HuH-7.5 (cell line): Measurements from ENCODE around the gene TXNRD1.
"Not testable (repeated sequence)": the region's sequence is repeated elsewhere in the genome, so short reads cannot be mapped to it uniquely, and the experiment has no call there.

Source experiments
- DNase-seq: peaks from one replicate; pipeline ENCODE4 v3.0.0; 2011; ENCODE audit warnings: low spot score

Gene TXNRD1

DNA sequence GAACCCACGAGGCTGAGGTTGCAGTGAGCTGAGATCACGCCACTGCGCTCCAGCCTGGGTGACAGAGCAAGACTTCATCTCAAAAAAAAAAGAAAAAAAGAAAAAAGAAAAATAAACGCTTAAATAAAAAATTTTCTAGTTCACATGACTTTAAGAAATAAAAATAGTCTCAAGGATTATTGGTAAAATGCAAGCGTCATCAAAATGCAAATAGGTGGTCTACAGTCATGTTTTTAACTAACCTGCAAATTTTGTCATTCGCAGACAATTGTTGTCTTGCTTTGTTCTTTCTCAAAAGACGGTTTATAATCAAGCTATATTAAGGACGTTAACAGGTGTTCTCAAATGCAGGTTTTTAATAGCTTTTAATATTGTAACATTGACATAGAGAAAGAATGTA, 22.4 kb downstream of the TXNRD1 start:
- DNase-seq: no peak

DNA sequence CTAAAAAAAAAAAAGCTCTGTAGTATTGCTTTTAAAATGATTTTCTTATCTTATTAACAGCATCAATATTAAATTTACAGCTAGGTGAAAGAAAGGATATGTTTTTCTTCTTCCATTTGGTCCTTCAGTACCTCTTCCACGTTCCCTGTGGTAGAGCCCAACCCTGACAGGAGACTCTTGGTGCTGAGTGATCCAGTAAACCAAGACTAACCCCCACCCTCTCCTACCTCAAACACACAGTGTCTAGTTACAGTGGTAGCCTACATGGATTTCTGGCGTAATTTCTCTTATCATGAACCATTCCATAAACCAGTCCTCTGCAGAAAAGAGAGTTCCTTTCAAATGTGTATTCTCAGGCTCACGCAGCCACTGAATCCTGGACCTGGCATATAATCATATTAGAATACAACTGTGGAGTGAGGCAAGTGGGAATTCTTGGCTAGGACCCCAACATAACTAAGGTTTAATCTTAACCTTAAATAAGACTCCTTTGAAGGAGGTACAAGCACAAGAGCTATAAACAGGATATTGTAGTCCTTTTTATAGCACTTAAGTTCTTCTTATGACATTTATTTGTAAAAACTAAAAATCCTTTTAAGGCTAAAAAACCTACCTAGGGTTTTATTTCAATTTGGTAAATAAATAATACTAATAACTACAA, 27.1 kb downstream of the TXNRD1 start:
- no peak for DNase-seq

GRCh38 chr12:104243551-104243950, 28.0 kb downstream of the TXNRD1 start:
- DNase-seq: no peak

GRCh38 chr12:104243971-104244370, 28.4 kb downstream of the TXNRD1 start:
- DNase-seq: no peak

- DNase-seq: no peak
Measured at GRCh38 chr12:104247698-104248097, 32.1 kb downstream of the TXNRD1 start.

GRCh38 chr12:104248444-104248843, 32.9 kb downstream of the TXNRD1 start:
- DNase-seq: no peak

- DNase-seq: no peak
Measured at GRCh38 chr12:104249017-104249416, 33.4 kb downstream of the TXNRD1 start.

DNA sequence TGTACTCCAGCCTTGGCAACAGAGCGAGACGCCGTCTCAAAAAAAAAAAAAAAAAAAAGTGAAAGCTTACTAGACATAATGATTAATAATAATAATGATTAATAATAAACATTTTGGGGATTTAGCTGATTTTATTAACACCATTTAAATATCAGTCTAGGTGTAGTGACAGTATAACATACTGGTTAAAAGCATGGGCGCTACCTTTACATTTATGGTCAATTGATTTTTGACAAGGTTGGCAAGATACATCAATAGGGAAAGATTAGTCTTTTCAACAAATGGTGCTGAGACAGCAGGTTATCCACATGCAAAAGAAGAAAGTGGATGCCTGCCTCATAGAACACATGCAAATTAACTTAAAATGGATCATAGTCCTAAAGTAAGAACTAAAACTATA, 34.3 kb downstream of the TXNRD1 start:
- no peak for DNase-seq

DNA sequence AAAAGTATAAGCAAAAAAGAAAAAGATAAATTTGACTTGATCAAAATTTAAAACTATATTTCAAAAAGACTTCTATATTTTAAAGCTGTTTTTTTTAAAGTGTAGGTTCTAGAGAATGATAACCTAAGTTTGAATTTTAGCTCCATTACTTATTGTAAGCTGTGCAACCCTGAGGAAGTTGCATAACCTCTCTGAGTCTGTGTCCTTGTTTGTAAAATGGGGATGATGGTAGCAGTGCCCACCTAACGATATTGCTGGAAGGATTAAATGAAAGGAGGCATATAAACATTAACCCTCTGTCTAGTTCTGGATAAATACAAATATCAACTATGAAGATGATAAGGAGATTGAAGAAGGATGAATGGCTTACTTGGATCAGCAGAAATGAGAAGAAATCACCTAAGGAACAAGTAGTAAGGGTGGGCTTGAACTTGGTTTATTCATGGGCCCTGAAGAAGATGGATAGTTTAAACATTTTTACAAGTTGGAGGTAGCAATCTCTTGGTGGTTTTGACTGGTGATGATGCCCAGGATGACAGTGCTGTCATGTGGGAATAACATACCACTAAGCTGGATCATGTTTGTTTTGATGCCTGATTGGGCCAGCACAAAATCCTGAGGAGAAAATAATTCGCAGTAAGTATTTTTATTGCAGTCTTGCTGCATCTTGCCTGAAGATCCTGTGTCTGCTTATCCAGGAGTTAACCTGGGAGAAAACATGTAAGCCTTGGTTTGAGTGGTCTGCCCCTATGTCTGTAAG, 35.0 kb downstream of the TXNRD1 start:
- no peak for DNase-seq

GRCh38 chr12:104257913-104258472, 42.4 kb downstream of the TXNRD1 start:
- no peak for DNase-seq

- no peak for DNase-seq
Measured at GRCh38 chr12:104258476-104259067, 43.0 kb downstream of the TXNRD1 start.

DNA sequence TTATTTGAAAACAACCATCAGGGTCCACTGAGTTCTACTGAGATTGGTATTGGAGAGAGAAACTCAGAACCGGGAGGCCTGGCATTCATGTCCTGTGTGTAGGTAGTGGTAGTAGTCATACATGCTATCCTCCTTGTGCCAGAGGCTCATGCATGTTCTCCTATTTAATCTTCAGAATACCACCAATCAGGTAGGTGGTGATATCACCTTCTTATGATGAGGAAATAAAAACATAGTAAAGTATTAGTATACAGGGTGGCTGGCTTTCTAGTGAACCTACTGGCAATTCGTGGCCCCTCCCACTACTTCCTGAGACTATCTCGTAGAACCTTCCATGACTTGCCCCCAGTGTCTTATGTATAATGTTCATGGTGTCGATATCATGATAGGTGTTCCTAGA, 47.4 kb downstream of the TXNRD1 start:
- DNase-seq: no peak

DNA sequence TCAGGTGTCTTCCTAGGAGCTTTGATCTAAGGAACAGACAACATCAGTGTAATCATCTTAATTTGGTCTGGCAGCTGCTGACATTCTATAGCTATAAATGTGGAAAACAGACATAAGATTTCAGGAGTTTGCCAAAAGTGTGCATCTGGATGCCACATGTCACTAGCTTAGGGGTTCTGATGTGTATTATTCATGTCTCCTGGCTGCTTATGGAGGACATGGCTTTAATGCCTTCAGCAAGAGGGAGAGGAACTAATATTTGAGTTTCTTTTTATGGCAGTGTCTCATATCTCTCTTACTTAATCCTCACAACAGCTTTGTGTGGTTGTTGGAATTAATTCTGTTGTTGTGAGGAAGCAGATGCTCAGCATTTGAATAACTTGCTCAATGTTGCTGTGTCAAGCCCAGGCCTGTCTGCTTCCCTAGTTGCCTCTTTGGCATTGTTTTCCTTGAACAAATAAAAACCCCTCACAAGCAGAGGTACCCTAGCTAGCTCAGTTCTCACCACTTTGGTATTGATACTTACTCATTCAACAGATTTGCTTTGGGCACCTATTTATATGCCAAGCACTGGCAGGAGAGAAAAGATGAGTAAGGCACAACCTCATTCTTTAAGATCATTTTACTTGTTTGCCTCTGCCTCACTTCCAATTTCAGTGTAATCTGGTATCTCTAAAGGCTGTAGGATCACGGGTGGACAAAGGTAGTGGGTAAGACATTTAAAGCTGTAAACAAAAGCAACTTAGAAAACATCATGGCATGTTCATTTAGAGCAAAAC, 48.2 kb downstream of the TXNRD1 start:
- DNase-seq: no peak

GRCh38 chr12:104265436-104265835, 49.9 kb downstream of the TXNRD1 start:
- DNase-seq: not testable (repeated sequence)

GRCh38 chr12:104272938-104273337, 57.4 kb downstream of the TXNRD1 start:
- no peak for DNase-seq

DNA sequence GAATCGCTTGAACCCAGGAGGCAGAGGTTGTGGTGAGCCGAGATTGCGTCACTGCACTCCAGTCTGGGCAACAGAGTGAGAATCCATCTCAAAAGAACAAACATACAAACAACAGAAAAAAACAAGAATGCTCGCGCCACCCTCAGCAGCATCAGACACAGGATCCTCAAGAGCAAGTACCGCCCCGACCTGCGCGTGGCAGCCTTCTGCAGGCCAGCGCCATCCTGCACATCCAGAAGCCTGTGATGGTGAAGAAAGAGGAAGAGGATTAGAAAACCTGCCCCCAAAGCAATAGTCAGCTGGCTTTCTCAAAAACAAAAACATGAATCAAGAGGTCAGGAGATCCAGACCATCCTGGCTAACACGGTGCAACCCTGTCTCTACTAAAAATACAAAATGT, 57.9 kb downstream of the TXNRD1 start:
- DNase-seq: no peak

DNA sequence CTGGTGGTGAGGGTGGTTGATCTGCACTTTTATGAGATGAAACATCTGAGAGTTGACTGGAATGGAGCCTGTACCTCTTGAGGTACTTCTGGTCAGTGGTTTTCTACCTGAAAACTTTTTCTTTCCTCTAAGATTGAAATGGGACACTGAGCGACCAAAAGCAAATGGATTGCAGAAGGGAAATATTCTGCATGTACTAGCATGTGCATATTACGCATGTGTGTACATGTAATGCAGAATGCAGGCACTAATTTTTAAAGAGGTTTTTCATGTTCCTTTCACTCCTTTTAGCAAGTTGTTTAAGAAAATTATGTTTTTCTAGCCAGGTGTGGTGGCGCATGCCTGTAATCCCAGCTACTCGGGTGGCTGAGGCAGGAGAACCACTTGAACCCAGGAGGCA, 59.2 kb downstream of the TXNRD1 start:
- no peak for DNase-seq

DNA sequence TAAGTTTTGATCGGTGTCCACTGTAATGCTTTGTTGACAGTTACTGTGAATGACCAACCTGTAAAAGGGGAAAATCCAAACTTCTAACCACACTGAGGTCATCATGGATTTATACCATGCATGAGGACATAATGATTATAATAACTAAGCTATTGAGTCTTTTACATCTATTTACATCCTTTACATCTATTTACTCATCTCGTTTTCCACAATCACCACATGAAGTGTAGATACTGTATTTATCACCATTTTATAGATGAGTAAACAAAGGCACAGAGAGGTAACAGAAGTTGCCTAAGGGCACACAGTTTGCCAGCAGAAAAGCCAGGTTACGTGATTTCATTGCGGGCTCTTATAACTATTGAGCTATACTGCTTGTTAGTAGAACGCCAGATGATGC, 60.1 kb downstream of the TXNRD1 start:
- DNase-seq: no peak

DNA sequence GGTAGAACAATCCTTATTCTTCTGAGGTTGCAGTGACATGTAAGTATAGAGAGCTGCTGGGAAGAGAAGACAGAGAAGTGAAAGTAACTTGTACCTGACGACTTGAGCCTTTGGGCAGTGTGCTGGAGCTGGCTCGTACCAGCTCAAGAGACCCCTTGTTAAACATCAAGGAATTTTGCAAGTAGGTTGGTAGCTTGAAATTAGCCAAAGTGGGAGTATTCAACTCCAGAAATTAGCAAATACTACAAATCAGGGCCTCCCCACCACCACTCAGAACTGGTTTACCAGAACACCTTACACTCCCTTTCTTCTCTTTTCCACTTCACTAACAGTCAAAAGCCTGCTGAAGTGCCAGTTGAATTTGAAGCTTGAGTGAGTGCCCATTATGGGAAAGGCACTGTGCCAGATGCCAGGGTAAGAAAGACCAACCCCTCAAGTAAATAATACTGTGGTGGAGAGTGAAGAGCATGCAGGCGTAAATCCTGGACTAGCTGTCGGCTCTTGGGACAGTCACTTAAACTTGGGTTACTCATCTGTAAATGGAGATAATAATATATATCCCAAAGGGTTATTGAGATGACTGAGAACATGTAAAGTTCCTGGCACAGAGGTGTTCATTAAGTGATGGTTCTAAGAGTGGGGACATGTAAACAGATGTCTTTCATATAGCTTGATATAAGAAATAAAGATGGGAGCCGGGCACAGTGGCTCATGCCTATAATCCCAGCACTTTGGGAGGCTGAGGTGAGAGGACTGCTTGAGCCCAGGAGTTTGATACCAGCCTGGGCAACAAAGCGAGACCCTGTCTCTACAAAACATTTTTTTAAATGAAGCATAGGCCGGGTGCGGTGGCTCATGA, 60.9 kb downstream of the TXNRD1 start:
- no peak for DNase-seq

- no peak for DNase-seq
Measured at GRCh38 chr12:104279164-104279563, 63.6 kb downstream of the TXNRD1 start.

DNA sequence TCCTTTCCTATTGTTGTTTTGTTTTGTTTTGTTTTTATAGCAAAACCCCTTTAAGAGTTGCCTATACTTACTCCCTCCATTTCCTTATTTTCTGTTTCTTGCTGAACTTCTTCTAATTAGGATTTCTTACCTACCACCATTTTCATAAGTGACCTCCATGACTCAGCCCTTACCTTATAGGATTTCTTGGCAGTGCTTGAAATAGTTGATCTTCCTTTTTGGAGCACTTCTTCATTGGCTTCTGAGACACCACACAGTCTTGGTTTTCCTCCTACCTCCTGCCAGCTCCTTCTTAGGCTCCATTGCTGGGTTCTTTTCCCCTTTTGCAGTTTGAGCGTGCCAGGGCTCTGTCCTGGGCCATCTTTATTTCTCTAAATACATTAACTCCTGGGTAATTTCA, 64.5 kb downstream of the TXNRD1 start:
- no peak for DNase-seq
